ENCODE data around the gene LRRK2.
"Not testable (repeated sequence)": the region's sequence is repeated elsewhere in the genome, so short reads cannot be mapped to it uniquely, and the experiment has no call there.

Gene LRRK2

DNA sequence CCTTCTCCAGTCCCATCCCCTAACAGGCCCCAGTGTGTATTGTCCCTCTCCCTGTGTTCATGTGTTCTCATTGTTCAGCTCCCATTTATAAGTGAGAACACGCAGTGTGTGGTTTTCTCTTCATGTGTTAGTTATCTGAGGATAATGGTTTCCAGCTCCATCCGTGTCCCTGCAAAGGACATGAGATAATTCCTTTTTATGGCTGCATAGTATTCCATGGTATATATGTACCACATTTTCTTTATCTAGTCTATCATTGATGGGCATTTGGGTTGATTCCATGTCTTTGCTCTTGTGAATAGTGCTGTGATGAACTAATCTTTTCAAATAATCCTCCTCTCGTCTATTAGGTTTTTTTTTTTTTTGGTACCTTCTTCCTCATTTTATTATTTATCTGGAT lies 25.9 kb downstream of the LRRK2 start:
- DNase-seq: not testable (repeated sequence)

- no peak for DNase-seq
Observed at GRCh38 chr12:40253936-40254335, 29.1 kb downstream of the LRRK2 start.

DNA sequence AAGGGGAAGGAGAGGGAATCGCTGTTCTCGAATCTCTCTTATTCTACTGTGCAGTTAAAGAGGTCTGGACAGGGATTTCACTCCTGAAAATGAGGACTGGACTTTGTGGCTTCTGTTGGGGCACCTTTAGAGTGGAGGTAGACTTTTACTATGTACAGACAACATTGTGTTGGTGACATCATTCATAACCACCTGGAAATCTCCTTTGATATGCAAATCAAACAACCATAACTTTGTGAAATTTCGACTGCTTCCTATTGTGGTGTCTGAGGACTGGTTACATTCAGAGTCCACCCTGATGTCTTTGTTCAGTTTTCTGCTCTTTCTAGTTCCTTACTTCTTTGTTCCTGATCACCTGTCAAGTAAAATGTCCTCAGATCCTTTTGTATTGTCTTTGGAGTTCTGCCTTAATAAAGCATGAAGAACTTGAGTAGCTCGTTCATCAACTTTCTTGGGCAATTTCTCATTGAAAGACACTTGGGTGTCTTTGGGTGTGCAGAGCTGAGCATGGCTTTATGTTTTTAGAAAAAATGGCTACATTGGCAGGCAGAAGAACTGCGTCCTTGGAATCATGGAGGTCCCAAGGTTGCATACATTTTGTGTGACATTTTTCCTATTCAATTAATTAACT lies 29.8 kb downstream of the LRRK2 start:
- no peak for DNase-seq

- DNase-seq: no peak
Observed at GRCh38 chr12:40258371-40258770, 33.6 kb downstream of the LRRK2 start.

DNA sequence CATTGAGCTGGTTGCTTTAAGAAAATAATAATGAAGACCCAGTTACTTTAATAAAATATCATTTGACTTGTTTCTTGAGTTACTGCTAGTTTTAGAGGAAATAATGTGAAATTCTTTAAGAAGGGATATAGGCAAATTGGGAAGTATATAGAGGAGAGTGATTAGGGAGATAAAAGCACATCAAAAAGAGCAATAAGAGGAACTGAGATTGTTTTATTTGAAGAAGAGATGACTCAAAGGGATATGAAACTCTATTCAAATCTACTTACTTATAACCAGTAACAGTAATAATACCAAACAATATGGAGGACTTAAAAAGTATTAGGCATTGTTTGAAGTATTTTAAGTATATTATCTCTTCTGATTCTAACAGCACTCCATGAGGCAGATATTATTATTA lies 37.1 kb downstream of the LRRK2 start:
- no peak for DNase-seq

DNA sequence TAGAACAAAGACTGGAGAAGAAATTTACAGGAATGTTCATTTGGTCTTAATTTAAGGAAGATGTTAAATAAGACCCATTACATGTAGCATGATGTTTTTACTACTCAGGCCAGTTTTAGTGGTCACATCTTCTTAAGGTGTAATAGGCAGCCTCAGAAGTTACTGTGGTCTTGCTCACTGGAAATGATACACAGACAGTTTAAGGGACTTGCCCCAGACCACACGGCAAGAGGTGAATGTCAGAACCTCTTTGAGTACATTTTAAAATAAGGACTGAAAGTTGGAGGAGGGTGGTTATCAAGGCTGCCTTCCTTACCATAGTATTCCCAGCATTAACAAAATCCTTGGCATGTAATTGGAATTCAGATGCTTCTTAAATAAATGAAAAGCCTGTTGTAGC lies 37.9 kb downstream of the LRRK2 start:
- no peak for DNase-seq

- DNase-seq: no peak
Observed at GRCh38 chr12:40263616-40264409, 39.0 kb downstream of the LRRK2 start.

- no peak for DNase-seq
Observed at GRCh38 chr12:40271981-40272664, 47.3 kb downstream of the LRRK2 start.

GRCh38 chr12:40281791-40282364 lies 57.1 kb downstream of the LRRK2 start:
- DNase-seq: no peak

DNA sequence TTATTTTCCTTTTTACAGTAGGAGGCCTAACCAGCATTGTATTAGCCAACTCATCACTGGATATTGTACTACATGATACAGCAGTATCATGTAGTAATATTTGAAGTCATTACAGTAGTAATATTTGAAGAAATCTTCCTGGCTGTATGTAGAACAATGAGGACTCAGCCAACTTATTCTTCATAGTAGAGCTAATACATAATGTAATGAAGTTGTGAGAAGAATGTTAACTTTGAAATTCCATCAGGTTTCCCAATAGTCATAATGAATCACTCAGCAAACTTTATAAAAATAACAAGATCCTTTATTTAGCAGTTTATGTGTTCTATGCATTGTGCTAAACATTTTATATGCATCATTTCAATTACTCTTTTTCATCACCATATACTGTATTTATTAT lies 61.8 kb downstream of the LRRK2 start:
- DNase-seq: no peak

DNA sequence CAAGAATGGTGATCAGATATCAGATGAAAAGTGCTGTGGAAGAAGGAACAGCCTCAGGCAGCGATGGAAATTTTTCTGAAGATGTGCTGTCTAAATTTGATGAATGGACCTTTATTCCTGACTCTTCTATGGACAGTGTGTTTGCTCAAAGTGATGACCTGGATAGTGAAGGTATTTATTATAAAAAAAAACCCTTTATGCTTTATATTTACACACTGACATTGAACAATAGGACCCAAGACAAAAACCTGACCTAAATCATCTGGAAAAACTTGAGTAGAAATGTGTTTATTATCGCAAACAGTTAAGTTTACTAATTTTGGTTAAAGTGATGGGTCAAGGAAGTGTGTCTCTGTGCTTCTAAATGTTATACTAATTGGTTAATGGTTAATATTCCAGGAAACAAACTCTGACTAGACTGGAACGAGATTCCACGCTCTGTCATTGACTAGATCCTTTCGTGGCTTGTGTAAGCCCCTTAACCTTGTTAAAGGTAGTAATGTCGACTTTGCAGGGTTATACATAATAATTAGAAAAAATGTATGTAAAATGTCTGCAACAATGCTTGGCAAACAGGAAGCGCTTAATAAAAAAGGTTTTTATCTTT lies 62.7 kb downstream of the LRRK2 start:
- DNase-seq: no peak

GRCh38 chr12:40292788-40293429 lies 68.1 kb downstream of the LRRK2 start:
- DNase-seq: no peak

DNA sequence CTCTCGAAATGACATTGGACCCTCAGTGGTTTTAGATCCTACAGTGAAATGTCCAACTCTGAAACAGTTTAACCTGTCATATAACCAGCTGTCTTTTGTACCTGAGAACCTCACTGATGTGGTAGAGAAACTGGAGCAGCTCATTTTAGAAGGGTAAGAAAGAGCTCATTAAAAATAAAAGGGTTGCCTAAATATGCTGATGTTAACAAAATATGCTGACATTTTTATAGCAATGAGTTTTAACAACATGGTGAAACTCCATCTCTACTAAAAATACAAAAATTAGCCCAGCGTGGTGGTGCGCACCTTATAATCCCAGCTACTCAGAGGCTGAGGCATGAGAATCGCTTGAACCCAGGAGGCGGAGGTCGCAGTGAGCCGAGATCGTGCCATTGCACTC lies 73.5 kb downstream of the LRRK2 start:
- DNase-seq: no peak

- DNase-seq: no peak
Observed at GRCh38 chr12:40300490-40300889, 75.7 kb downstream of the LRRK2 start.

DNA sequence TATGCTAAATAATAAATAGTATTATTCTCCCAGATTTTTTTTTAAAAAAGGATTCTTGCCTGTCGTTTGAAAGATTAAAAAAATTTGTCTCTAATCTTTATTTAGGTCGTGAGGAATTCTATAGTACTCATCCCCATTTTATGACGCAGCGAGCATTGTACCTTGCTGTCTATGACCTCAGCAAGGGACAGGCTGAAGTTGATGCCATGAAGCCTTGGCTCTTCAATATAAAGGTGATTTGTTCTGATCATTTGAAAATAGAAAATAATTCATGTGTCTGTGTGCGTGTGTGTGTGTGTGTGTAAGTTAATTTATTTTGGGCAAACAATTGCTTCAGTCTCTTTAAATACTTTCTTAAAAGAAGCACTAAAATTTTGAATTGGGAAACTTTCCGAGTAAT lies 84.2 kb downstream of the LRRK2 start:
- DNase-seq: no peak

- no peak for DNase-seq
Observed at GRCh38 chr12:40310211-40310610, 85.4 kb downstream of the LRRK2 start.

DNA sequence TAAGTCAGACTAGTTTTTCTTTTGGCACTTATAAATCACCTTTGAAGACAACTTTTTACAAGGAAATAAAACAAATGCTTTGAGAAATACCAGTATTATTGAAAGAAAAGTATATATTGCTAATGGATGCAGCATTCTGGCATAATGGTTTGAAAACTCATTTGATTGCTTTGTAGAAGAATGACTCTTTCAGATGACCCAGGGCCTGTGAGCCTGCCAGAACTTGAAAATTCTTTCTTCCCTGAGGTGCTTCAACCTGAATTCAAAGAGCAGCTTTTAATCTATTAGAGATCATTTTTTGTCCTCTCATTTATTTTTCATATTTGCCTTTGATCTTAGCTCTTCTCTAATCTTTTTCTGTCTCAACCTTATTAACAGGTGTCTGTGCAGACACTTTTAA lies 87.4 kb downstream of the LRRK2 start:
- DNase-seq: no peak

- no peak for DNase-seq
Observed at GRCh38 chr12:40312982-40313576, 88.3 kb downstream of the LRRK2 start.

DNA sequence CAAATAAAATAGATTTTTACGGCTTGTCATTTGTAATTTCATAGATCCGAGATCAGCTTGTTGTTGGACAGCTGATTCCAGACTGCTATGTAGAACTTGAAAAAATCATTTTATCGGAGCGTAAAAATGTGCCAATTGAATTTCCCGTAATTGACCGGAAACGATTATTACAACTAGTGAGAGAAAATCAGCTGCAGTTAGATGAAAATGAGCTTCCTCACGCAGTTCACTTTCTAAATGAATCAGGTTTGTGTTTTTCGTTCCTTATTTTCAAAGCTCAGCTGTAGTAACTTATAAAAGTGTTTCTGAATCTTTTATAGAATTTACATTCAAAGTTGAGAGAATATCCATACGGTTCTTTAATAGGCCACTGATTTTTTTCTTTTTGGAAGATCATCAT lies 89.1 kb downstream of the LRRK2 start:
- no peak for DNase-seq

DNA sequence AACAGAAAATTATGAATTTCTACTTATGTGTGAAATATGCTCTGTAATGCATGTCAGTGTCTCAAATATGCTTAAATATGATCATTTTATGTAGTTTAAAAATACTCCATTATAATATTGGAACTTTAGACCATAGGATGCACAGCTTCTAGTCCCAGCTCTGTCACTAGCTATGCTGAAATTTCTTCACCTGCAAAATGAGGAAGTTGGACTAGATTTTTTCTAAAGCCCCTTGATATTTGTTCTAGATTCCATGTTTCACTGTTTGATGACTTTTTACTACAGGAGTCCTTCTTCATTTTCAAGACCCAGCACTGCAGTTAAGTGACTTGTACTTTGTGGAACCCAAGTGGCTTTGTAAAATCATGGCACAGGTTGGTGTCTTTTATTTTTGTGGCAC lies 90.1 kb downstream of the LRRK2 start:
- no peak for DNase-seq

DNA sequence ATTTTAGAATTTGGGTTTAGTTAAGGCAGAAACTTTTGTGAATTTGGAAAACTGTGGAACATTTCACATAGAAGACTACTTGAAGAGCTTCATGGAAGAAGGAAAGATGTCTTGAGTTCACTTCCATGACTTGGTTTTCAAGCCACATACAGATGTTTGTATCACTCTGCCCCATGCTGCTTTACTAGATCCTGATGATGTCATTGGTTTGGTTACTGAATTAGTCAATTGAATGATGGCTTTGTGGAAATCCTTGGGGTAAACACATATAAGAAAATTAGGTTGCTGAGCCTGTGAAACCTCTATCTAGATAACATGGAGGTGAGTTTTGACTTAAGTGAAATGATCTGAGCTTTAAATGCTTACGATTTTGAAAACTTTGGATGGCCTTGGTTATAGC lies 90.6 kb downstream of the LRRK2 start:
- DNase-seq: no peak

GRCh38 chr12:40324261-40324660 lies 99.5 kb downstream of the LRRK2 start:
- no peak for DNase-seq

Measured in islet precursor cell (in vitro differentiated cells).